DOHH2 (cell line): Measurements from ENCODE around the gene PTP4A2.

Experiments
- H3F3A ChIP-seq: fragments of 200-600 bp; sonication (generic), shearing (Covaris generic); 2 replicates; pipeline ENCODE4 v1.6.0; 2016; ENCODE audit warnings: antibody characterized with exemption, mild to moderate bottlenecking; ENCODE audit not compliant: control insufficient read depth, insufficient read depth
- H3K27ac ChIP-seq: fragments of 200-600 bp; sonication (generic); 2 replicates; pipeline ENCODE4 v1.5.1; 2014; ENCODE audit warnings: low read depth, mild to moderate bottlenecking, low read length, moderate library complexity
- H3K27me3 ChIP-seq: fragments of 200-600 bp; sonication (generic); 2 replicates; pipeline ENCODE4 v1.6.1; 2014; ENCODE audit warnings: mild to moderate bottlenecking, low read length, mixed read lengths; ENCODE audit not compliant: control insufficient read depth
- H3K36me3 ChIP-seq: fragments of 200-600 bp; sonication (generic); 2 replicates; pipeline ENCODE4 v1.6.1; 2014; ENCODE audit warnings: mild to moderate bottlenecking, low read length, moderate library complexity, mixed read lengths; ENCODE audit not compliant: control insufficient read depth
- H3K4me1 ChIP-seq: fragments of 200-600 bp; sonication (generic); 2 replicates; pipeline ENCODE4 v1.6.1; 2014; ENCODE audit warnings: mild to moderate bottlenecking, low read length, mixed read lengths; ENCODE audit not compliant: control insufficient read depth
- H3K4me2 ChIP-seq: fragments of 200-600 bp; sonication (generic); 2 replicates; pipeline ENCODE4 v1.6.0; 2014; ENCODE audit warnings: mild to moderate bottlenecking, low read length, moderate library complexity
- H3K4me3 ChIP-seq: fragments of 200-600 bp; sonication (generic); 2 replicates; pipeline ENCODE4 v1.5.1; 2014; ENCODE audit warnings: mild to moderate bottlenecking, low read length, mixed read lengths
- H3K79me2 ChIP-seq: fragments of 200-600 bp; sonication (generic); 2 replicates; pipeline ENCODE4 v1.6.1; 2014; ENCODE audit warnings: mild to moderate bottlenecking, low read length, mixed read lengths; ENCODE audit not compliant: control insufficient read depth
- H3K9me2 ChIP-seq: fragments of 200-600 bp; sonication (generic); replicated peaks from 2 replicates; pipeline ENCODE4 v1.6.1; 2014; ENCODE audit warnings: mild to moderate bottlenecking, low read length, mixed read lengths; ENCODE audit not compliant: control insufficient read depth
- H3K9me3 ChIP-seq: fragments of 200-600 bp; sonication (generic); 2 replicates; pipeline ENCODE4 v1.6.1; 2014; ENCODE audit warnings: antibody characterized with exemption, low read length, mixed read lengths; ENCODE audit not compliant: control insufficient read depth, insufficient read depth
- H4K20me1 ChIP-seq: fragments of 200-600 bp; sonication (generic); 2 replicates; pipeline ENCODE4 v1.6.0; 2014; ENCODE audit warnings: low read depth, mild to moderate bottlenecking, antibody characterized with exemption, low read length, moderate library complexity; ENCODE audit not compliant: control insufficient read depth, insufficient read depth
- CTCF ChIP-seq: fragments of 200-600 bp; sonication (generic); IDR thresholded peaks from one replicate; pipeline ENCODE4 v1.5.1; 2014; ENCODE audit warnings: antibody characterized with exemption, mild to moderate bottlenecking, low read depth, low read length; ENCODE audit not compliant: poor library complexity, severe bottlenecking
- EZH2phosphoT487 ChIP-seq: fragments of 200-600 bp; sonication (generic); IDR thresholded peaks from 2 replicates; pipeline ENCODE4 v1.6.1; 2017; ENCODE audit warnings: borderline replicate concordance, mild to moderate bottlenecking, antibody characterized with exemption, low read length, moderate library complexity, mixed read lengths

The PTP4A2 gene

DNA sequence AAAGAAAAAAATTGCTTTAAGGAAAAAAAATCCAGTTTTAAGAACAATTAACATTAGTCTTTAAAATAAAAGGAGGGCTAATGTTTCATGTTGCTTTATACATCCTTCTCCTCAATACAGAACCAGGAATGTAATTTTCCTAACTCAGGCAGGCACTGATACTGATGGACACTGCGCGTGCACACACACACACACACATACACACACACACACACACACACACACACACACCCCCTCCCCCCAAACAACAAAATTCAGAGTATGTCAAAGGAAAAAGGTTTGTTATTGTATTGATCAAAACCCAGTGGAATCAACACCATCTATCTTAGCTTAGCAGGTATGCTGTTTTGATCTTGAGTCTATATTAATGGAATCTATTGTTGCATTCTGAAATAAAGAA, 31.6 kb downstream of the PTP4A2 start:
- Histone ChIP-seq H3K9me3 (no peaks in the 10 kb centered on the region), H4K20me1 (peaks cover 3% of the 10 kb centered on the region; the same call in 1 of the 2 replicates), H3K27ac (no peak overlapping the region), H3K4me1 (peaks cover 41% of the 10 kb centered on the region), H3K27me3 (no peaks in the 10 kb centered on the region), H3K4me2 (no peak overlapping the region), H3K4me3 (no peak overlapping the region), H3F3A (peaks cover 50% of the 10 kb centered on the region), H3K9me2 (no peaks in the 10 kb centered on the region), H3K79me2 (peaks cover 19% of the 10 kb centered on the region), H3K36me3 (peaks cover 64% of the 10 kb centered on the region)
- TF ChIP-seq CTCF, result no peak
- TF ChIP-seq EZH2phosphoT487, result no peak

DNA sequence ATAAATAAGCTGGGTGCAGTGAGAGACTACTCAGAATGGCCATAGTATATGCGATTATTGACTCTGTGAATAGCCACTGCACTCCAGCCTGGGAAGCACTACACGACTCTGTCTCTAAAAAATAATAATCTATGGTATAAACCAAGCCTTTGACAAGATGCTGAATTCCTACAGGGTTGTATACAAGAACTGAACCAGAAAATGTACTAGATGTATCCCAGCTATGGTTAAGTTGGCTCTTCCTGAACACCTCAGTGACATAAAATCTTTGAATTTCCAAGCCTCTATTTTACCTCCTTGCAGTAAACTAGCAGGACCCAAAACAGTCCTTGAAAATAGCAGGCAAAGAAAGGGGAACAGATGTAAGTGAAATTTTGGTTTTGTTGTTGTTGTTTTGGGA, 32.5 kb downstream of the PTP4A2 start:
- H3K36me3 ChIP-seq, result peaks cover 56% of the 10 kb centered on the region
- peaks cover 46% of the 10 kb centered on the region for H3F3A ChIP-seq
- H3K4me2 ChIP-seq, result no peak overlapping the region
- no peaks in the 10 kb centered on the region for H3K9me3 ChIP-seq
- H3K27ac ChIP-seq, result no peak overlapping the region
- H3K79me2 ChIP-seq, result peaks cover 11% of the 10 kb centered on the region
- no peaks in the 10 kb centered on the region for H3K9me2 ChIP-seq
- H3K27me3 ChIP-seq, result no peaks in the 10 kb centered on the region
- peaks cover 33% of the 10 kb centered on the region for H3K4me1 ChIP-seq
- no peak overlapping the region for H3K4me3 ChIP-seq
- TF ChIP-seq CTCF (no peak), EZH2phosphoT487 (no peak)
- H4K20me1 ChIP-seq, result no peaks in the 10 kb centered on the region

DNA sequence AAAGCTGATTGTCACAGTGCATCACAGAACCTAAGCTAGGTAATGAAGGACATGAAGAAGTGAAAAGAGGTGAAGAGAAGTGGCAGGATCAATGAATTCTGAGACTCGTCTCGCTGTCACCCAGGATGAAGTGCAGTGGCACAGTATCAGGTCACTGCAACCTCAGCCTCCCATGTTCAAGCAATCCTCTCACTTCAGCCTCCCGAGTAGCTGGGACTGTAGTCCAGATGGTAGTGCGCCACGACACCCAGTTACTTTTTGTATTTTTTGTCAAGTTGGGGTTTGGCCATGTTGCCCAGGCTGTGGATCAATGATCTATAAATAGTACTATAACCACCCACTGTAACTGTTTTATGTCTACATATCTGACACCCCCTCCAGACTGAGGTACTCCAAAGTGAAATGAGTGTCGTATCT, 33.1 kb downstream of the PTP4A2 start:
- H3K27me3 ChIP-seq, result no peaks in the 10 kb centered on the region
- no peaks in the 10 kb centered on the region for H3K9me3 ChIP-seq
- H3K79me2 ChIP-seq, result peaks cover 5% of the 10 kb centered on the region
- no peak overlapping the region for H3K4me2 ChIP-seq
- H3K36me3 ChIP-seq, result peaks cover 50% of the 10 kb centered on the region
- no peak for TF ChIP-seq EZH2phosphoT487
- TF ChIP-seq CTCF, result no peak
- peaks cover 33% of the 10 kb centered on the region for H3K4me1 ChIP-seq
- H3F3A ChIP-seq, result peaks cover 42% of the 10 kb centered on the region
- H3K4me3 ChIP-seq, result no peak overlapping the region
- no peaks in the 10 kb centered on the region for H4K20me1 ChIP-seq
- no peaks in the 10 kb centered on the region for H3K9me2 ChIP-seq
- H3K27ac ChIP-seq, result 0 out of 2 replicates have a peak overlapping the region, but pooled peaks have one; percentile 2
